ENCODE data around the gene PLEKHH2.

Gene PLEKHH2

GRCh38 chr2:43717322-43717721, 80.3 kb downstream of the PLEKHH2 start:
- no peak for DNase-seq (ENCODE audit: low read depth)

- no peak for DNase-seq (ENCODE audit: low read depth)
Observed at GRCh38 chr2:43718530-43719124, 81.6 kb downstream of the PLEKHH2 start.

GRCh38 chr2:43724728-43725526, 87.9 kb downstream of the PLEKHH2 start:
- no peak for DNase-seq (ENCODE audit: low read depth)

- DNase-seq (ENCODE audit: low read depth), result no peak
Observed at GRCh38 chr2:43725711-43726246, 88.7 kb downstream of the PLEKHH2 start.

- DNase-seq (ENCODE audit: low read depth), result peak; percentile 36
Observed at GRCh38 chr2:43726961-43727633, 90.0 kb downstream of the PLEKHH2 start.

GRCh38 chr2:43727634-43728014, 90.6 kb downstream of the PLEKHH2 start:
- no peak for DNase-seq (ENCODE audit: low read depth)

- no peak for DNase-seq (ENCODE audit: low read depth)
Observed at GRCh38 chr2:43729491-43730174, 92.6 kb downstream of the PLEKHH2 start.

GRCh38 chr2:43731211-43731610, 94.2 kb downstream of the PLEKHH2 start:
- DNase-seq (ENCODE audit: low read depth), result no peak

GRCh38 chr2:43736637-43737036, 99.6 kb downstream of the PLEKHH2 start:
- no peak for DNase-seq (ENCODE audit: low read depth)

- DNase-seq (ENCODE audit: low read depth), result peak; percentile 58
Observed at GRCh38 chr2:43737097-43737854, 100.2 kb downstream of the PLEKHH2 start.

- no peak for DNase-seq (ENCODE audit: low read depth)
Observed at GRCh38 chr2:43737855-43738254, 100.8 kb downstream of the PLEKHH2 start.

- no peak for DNase-seq (ENCODE audit: low read depth)
Observed at GRCh38 chr2:43738257-43738656, 101.2 kb downstream of the PLEKHH2 start.

GRCh38 chr2:43743706-43744105, 106.6 kb downstream of the PLEKHH2 start:
- DNase-seq (ENCODE audit: low read depth), result no peak

- DNase-seq (ENCODE audit: low read depth), result no peak
Observed at GRCh38 chr2:43745457-43745856, 108.4 kb downstream of the PLEKHH2 start.

GRCh38 chr2:43748333-43748732, 111.3 kb downstream of the PLEKHH2 start:
- DNase-seq (ENCODE audit: low read depth), result no peak

GRCh38 chr2:43749583-43749982, 112.5 kb downstream of the PLEKHH2 start:
- no peak for DNase-seq (ENCODE audit: low read depth)

GRCh38 chr2:43751476-43751990, 114.5 kb downstream of the PLEKHH2 start:
- DNase-seq (ENCODE audit: low read depth), result no peak

GRCh38 chr2:43752302-43752701, 115.2 kb downstream of the PLEKHH2 start:
- DNase-seq (ENCODE audit: low read depth), result no peak

GRCh38 chr2:43754180-43754579, 117.1 kb downstream of the PLEKHH2 start:
- no peak for DNase-seq (ENCODE audit: low read depth)

GRCh38 chr2:43758739-43759138, 121.7 kb downstream of the PLEKHH2 start:
- DNase-seq (ENCODE audit: low read depth), result no peak

- peak; percentile 32 for DNase-seq (ENCODE audit: low read depth)
Observed at GRCh38 chr2:43759195-43759594, 122.1 kb downstream of the PLEKHH2 start.

Data from fibroblast of the conjunctiva (primary cell).